Measurements from ENCODE around the gene TAPT1. TPM values are rescaled to one million over a fixed set of nuclear protein-coding genes. Genes with fewer than 3 reads are reported as not detected.

TAPT1 gene
- polyA plus RNA-seq, 1 of the 3 experiments (the other 2 are of a cell fraction), result 6.2 TPM

- no peak for TF ChIP-seq USF2 (IDR thresholded peaks at IDR 0.05; ENCODE audit: borderline replicate concordance, low read depth, low read length)
- TF ChIP-seq MAX (IDR thresholded peaks at IDR 0.05; ENCODE audit: low read depth), result no peak
- TF ChIP-seq ZBTB33 (IDR thresholded peaks at IDR 0.05; ENCODE audit: borderline replicate concordance, low read depth), result no peak
- no peak for TF ChIP-seq CTCF (IDR thresholded peaks at IDR 0.05)
- no peak for TF ChIP-seq PBX3 (IDR thresholded peaks at IDR 0.05)
- no peak for TF ChIP-seq GATA2 (CRISPR knock-in tag; IDR thresholded peaks at IDR 0.05)
These were observed 28.2 kb downstream of the TAPT1 start (continued) for GRCh38 chr4:16197876-16198665.

GRCh38 chr4:16196482-16197393 is 29.5 kb downstream of the TAPT1 start:
- Histone ChIP-seq H3K9ac (no peak overlapping the region), H2AFZ (ENCODE audit: low read depth) (no peak overlapping the region), H3K79me2 (ENCODE audit: insufficient read depth) (no peaks in the 10 kb centered on the region; the same call in none of the 2 replicates), H3K27me3 (ENCODE audit: insufficient read depth) (no peaks in the 10 kb centered on the region), H3F3A (replicated peaks; ENCODE audit: insufficient read depth) (no peaks in the 10 kb centered on the region), H4K20me1 (ENCODE audit: insufficient read depth) (no peaks in the 10 kb centered on the region), H3K4me1 (ENCODE audit: control insufficient read depth in 1 of 2, insufficient read depth in 2 of 2, low read depth in 1 of 2, low read length in 1 of 2) (peaks cover 2 to 12% of the 10 kb centered on the region in 2 experiments), H3K4me2 (no peak overlapping the region), H3K36me3 (replicated peaks in 1 of 2; ENCODE audit: control insufficient read depth in 1 of 2, insufficient read depth in 2 of 2, low read length in 1 of 2) (peaks cover 3 to 19% of the 10 kb centered on the region in 2 experiments), H3K27ac (ENCODE audit: low read depth in 2 of 2, low read length in 1 of 2) (no peak overlapping the region), H3K9me3 (no peaks in the 10 kb centered on the region), H3K4me3 (ENCODE audit: low read depth in 2 of 2, low read length in 1 of 2) (no peak overlapping the region), H3K9me2 (no peaks in the 10 kb centered on the region)
- WGBS (ENCODE audit: low lambda C conversion rate), result 92% methylated on average over 9 of the region's 9 CpGs
- ChIA-PET POLR2A (no interaction called here), CTCF (interaction anchor here (0.6 to 1.9 kb wide), 13 partner anchors 9 to 1276 kb away, joined by 3 to 7 read pairs (median 4); no protein-coding TSS in a partner anchor)
- TF ChIP-seq RXRA (IDR thresholded peaks at IDR 0.05; ENCODE audit: borderline replicate concordance, low read depth) (no peak), TEAD4 (IDR thresholded peaks at IDR 0.05; ENCODE audit: borderline replicate concordance, insufficient read depth) (no peak), JUND (IDR thresholded peaks at IDR 0.05) (no peak), TCF12 (IDR thresholded peaks at IDR 0.05) (no peak), SMC3 (IDR thresholded peaks at IDR 0.05; ENCODE audit: low read depth, low read length) (no peak), EZH2phosphoT487 (IDR thresholded peaks at IDR 0.05; ENCODE audit: borderline replicate concordance, low read depth) (no peak), ELF1 (IDR thresholded peaks at IDR 0.05) (no peak), IRF3 (IDR thresholded peaks at IDR 0.05; ENCODE audit: low read depth, low read length) (no peak), SIN3A (IDR thresholded peaks at IDR 0.05; ENCODE audit: borderline replicate concordance, low read depth, low read length) (no peak)
- no peak for DNase-seq
